Adrenal gland (tissue), 5 donors: Measurements from ENCODE around the gene ZFP57.

Experiments used
- CTCF ChIP-seq, 6 experiments: fragments of 450-650 bp in 4 of 6; fragments of 200-600 bp in 2 of 6; sonication (generic) in 1 of 6; IDR thresholded peaks; 1 replicate in 5 of 6; 2 replicates in 1 of 6; pipeline versions ENCODE4 v1.5.1 to v1.8.0; 2016 to 2021; ENCODE audit warnings: antibody characterized with exemption in 6 of 6, mild to moderate bottlenecking in 2 of 6, moderate library complexity in 1 of 6
- POLR2A ChIP-seq, 2 donors: fragments of 450-650 bp; IDR thresholded peaks; one replicate each; pipeline ENCODE4 v1.6.1; 2017; ENCODE audit warnings: antibody characterized with exemption in 2 of 2, mild to moderate bottlenecking in 2 of 2, moderate library complexity in 1 of 2
- donor health status: DM: no; HTN: no; CAD: no.

DNA sequence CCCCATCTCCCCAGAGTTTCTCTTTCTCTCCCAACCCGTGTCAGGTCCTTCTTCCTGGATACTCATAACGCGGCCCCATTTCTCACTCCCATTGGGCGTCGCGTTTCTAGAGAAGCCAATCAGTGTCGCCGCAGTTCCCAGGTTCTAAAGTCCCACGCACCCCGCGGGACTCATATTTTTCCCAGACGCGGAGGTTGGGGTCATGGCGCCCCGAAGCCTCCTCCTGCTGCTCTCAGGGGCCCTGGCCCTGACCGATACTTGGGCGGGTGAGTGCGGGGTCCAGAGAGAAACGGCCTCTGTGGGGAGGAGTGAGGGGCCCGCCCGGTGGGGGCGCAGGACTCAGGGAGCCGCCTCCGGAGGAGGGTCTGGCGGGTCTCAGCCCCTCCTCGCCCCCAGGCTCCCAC lies 42.3 kb upstream of the ZFP57 start, which contains the start of gene HLA-F:
- TF ChIP-seq CTCF (IDR thresholded peaks at IDR 0.05) (no peak), POLR2A (IDR thresholded peaks at IDR 0.05) (peak; percentile 65)
